Keratinocyte (primary cell): ENCODE data around the gene AANAT. TPM values are rescaled to one million over a fixed set of nuclear protein-coding genes. Genes with fewer than 3 reads are reported as not detected.

Experiments used
- DNase-seq: peaks from one replicate; pipeline ENCODE4 v3.0.0-alpha.2; 2011; ENCODE audit warnings: low read depth, missing footprints, low spot score
- FAIRE-seq: peaks from 2 replicates; lab custom pipeline; 2011; peaks lifted over from hg19 to GRCh38; lab: Jason Lieb, UNC
- H2AFZ ChIP-seq: 2 replicates; pipeline ENCODE4 v1.6.0; 2012; ENCODE audit warnings: low read length, control low read depth, inconsistent platforms; ENCODE audit not compliant: control insufficient read depth
- H3K27ac ChIP-seq: 2 replicates; pipeline ENCODE4 v1.5.1; 2011; ENCODE audit warnings: low read length; ENCODE audit not compliant: control insufficient read depth, insufficient read depth
- H3K27me3 ChIP-seq: 3 replicates; pipeline ENCODE4 v1.6.0; 2011; ENCODE audit warnings: low read length; ENCODE audit not compliant: control insufficient read depth, insufficient read depth; ENCODE audit errors: extremely low read depth
- H3K36me3 ChIP-seq, 2 experiments: 2 replicates in 1 of 2; 3 replicates in 1 of 2; pipeline ENCODE4 v1.5.1; 2011; ENCODE audit warnings: low read length in 2 of 2, mild to moderate bottlenecking in 1 of 2; ENCODE audit not compliant: control insufficient read depth in 2 of 2, insufficient read depth in 2 of 2; ENCODE audit errors: extremely low read depth in 1 of 2
- H3K4me1 ChIP-seq: 3 replicates; pipeline ENCODE4 v1.5.1; 2011; ENCODE audit warnings: low read length; ENCODE audit not compliant: control insufficient read depth, insufficient read depth; ENCODE audit errors: extremely low read depth
- H3K4me2 ChIP-seq: 3 replicates; pipeline ENCODE4 v1.6.0; 2011; ENCODE audit warnings: low read depth, low read length; ENCODE audit not compliant: control insufficient read depth, insufficient read depth; ENCODE audit errors: extremely low read depth
- H3K4me3 ChIP-seq, 3 experiments: fragments of 200-600 bp in 1 of 3; sonication (generic) in 1 of 3; 2 replicates in 2 of 3; 3 replicates in 1 of 3; pipeline ENCODE4 v1.5.1; 2011 to 2016; ENCODE audit warnings: low read length in 3 of 3, mild to moderate bottlenecking in 3 of 3, control low read depth in 2 of 3, inconsistent platforms in 1 of 3, low read depth in 1 of 3, mixed read lengths in 1 of 3, mixed run types in 1 of 3, moderate library complexity in 1 of 3; ENCODE audit not compliant: control insufficient read depth in 2 of 3, insufficient read depth in 2 of 3; ENCODE audit errors: extremely low read depth in 1 of 3
- H3K79me2 ChIP-seq: 2 replicates; pipeline ENCODE4 v1.6.0; 2012; ENCODE audit warnings: low read length; ENCODE audit not compliant: control insufficient read depth, insufficient read depth
- H3K9ac ChIP-seq: 3 replicates; pipeline ENCODE4 v1.6.0; 2011; ENCODE audit warnings: low read length; ENCODE audit not compliant: control insufficient read depth, insufficient read depth; ENCODE audit errors: extremely low read depth
- H3K9me1 ChIP-seq: 3 replicates; pipeline ENCODE4 v1.6.0; 2011; ENCODE audit warnings: low read length; ENCODE audit not compliant: control insufficient read depth, insufficient read depth; ENCODE audit errors: extremely low read depth
- H3K9me3 ChIP-seq: 2 replicates; pipeline ENCODE4 v1.5.1; 2012; ENCODE audit warnings: low read depth, low read length; ENCODE audit not compliant: control insufficient read depth
- H4K20me1 ChIP-seq: 3 replicates; pipeline ENCODE4 v1.6.0; 2011; ENCODE audit warnings: low read length; ENCODE audit not compliant: control insufficient read depth, insufficient read depth; ENCODE audit errors: extremely low read depth
- CTCF ChIP-seq, 3 experiments: IDR thresholded peaks in 1 of 3; conservative IDR thresholded peaks in 1 of 3; optimal IDR thresholded peaks in 1 of 3; 2 replicates in 2 of 3; 3 replicates in 1 of 3; pipeline versions ENCODE3 to v1.5.1; 2011; ENCODE audit warnings: low read length in 3 of 3, mild to moderate bottlenecking in 3 of 3, moderate library complexity in 2 of 3, control low read depth in 1 of 3, inconsistent platforms in 1 of 3; ENCODE audit not compliant: insufficient read depth in 2 of 3; ENCODE audit errors: extremely low read depth in 1 of 3
- EZH2 ChIP-seq: IDR thresholded peaks from one replicate; pipeline ENCODE4 v1.6.1; 2012; ENCODE audit warnings: inconsistent platforms, mild to moderate bottlenecking, low read length, moderate library complexity
- dilution Hi-C: fragments of 300-500 bp; cut with MboI; formaldehyde crosslinking; loops from one replicate; pipeline ENCODE4 v1.7.0; 2020; ENCODE audit warnings: low sequenced_read_pairs; ENCODE audit not compliant: extremely low pct_ligation_motif_present
- polyA plus RNA-seq, 5 experiments: library from polyadenylated mRNA; depleted of rRNA in 3 of 5; stranded (reverse) in 3 of 5; stranded (forward) in 1 of 5; unstranded in 1 of 5; fragments of >200 nt; gene quantifications; 1 replicate in 1 of 5; 2 replicates in 3 of 5; 3 replicates in 1 of 5; pipeline versions ENCODE4 v1.2.1 to v1.2.3, GENCODE V29; 2011 to 2012; ENCODE audit warnings: missing spikeins in 2 of 5, low read depth in 1 of 5, low replicate concordance in 1 of 5

The AANAT gene
- polyA plus RNA-seq, 1 donor (not counting 4 experiments of a cell fraction or from before 2014, with no cell fraction given), result not detected

- Histone ChIP-seq H3K27me3 (no peaks in the 10 kb centered on the region), H3K4me2 (no peak overlapping the region), H3K9me1 (no peaks in the 10 kb centered on the region), H4K20me1 (peaks cover 3% of the 10 kb centered on the region), H3K4me1 (peaks cover 3% of the 10 kb centered on the region), H2AFZ (no peak overlapping the region), H3K79me2 (peaks cover 24% of the 10 kb centered on the region), H3K9me3 (no peaks in the 10 kb centered on the region), H3K4me3 (no peak overlapping the region), H3K36me3 (peaks cover 0 to 4% of the 10 kb centered on the region in 2 experiments), H3K27ac (no peak overlapping the region), H3K9ac (no peak overlapping the region)
- FAIRE-seq, result no peak
- DNase-seq, result no peak
- dilution Hi-C loops, result no loop called here
- TF ChIP-seq EZH2 (no peak), CTCF (optimal IDR thresholded peaks at IDR 0.05 in 1 of 3, IDR thresholded peaks at IDR 0.05 in 1 of 3, conservative IDR thresholded peaks at IDR 0.05 in 1 of 3; ENCODE audit: extremely low read depth in 1 of 3, insufficient read depth in 2 of 3, low read length in 3 of 3) (no peak)
Measured at GRCh38 chr17:76426853-76427252, 40.5 kb upstream of the AANAT start.

GRCh38 chr17:76427501-76428231 lies 39.7 kb upstream of the AANAT start:
- Histone ChIP-seq H3K4me2 (no peak overlapping the region), H3K36me3 (peaks cover 0 to 2% of the 10 kb centered on the region in 2 experiments), H3K4me1 (peaks cover 3% of the 10 kb centered on the region), H3K9ac (no peak overlapping the region), H3K79me2 (peaks cover 23% of the 10 kb centered on the region), H3K9me3 (no peaks in the 10 kb centered on the region), H2AFZ (no peak overlapping the region), H3K27ac (no peak overlapping the region), H4K20me1 (peaks cover 9% of the 10 kb centered on the region), H3K4me3 (no peak overlapping the region), H3K9me1 (no peaks in the 10 kb centered on the region), H3K27me3 (no peaks in the 10 kb centered on the region)
- no peak for TF ChIP-seq EZH2
- TF ChIP-seq CTCF (optimal IDR thresholded peaks at IDR 0.05 in 1 of 3, IDR thresholded peaks at IDR 0.05 in 1 of 3, conservative IDR thresholded peaks at IDR 0.05 in 1 of 3; ENCODE audit: extremely low read depth in 1 of 3, insufficient read depth in 2 of 3, low read length in 3 of 3), result no peak
- dilution Hi-C loops, result no loop called here
- no peak for FAIRE-seq
- DNase-seq, result no peak
